ENCODE data around the gene FOXG1.

GRCh38 chr14:28780843-28781820 is 14.5 kb downstream of the FOXG1 start:
- TF ChIP-seq CTCF (IDR thresholded peaks at IDR 0.05) (no peak), POLR2A (IDR thresholded peaks at IDR 0.05) (no peak)

Measured in body of pancreas (tissue), 4 donors.